Neuronal stem cell (in vitro differentiated cells): Measurements from ENCODE around the gene PDZD4.
A peak's percentile ranks its signal among the peaks of the same experiment; 100 is the strongest.

Experiments
- DNase-seq: peaks from one replicate; pipeline ENCODE4 v3.0.0-alpha.2; 2013; ENCODE audit warnings: low spot score
- H2AFZ ChIP-seq: one replicate; pipeline ENCODE4 v1.6.1; 2013; ENCODE audit warnings: mild to moderate bottlenecking, low read length, inconsistent platforms
- H2AK5ac ChIP-seq: 2 replicates; pipeline ENCODE4 v1.6.1; 2013; ENCODE audit warnings: low read depth, mild to moderate bottlenecking, inconsistent platforms, low read length, moderate library complexity, mixed read lengths
- H2BK120ac ChIP-seq: 2 replicates; pipeline ENCODE4 v1.6.1; 2013; ENCODE audit warnings: low read depth, mild to moderate bottlenecking, inconsistent platforms, low read length, moderate library complexity, mixed read lengths
- H2BK12ac ChIP-seq: one replicate; pipeline ENCODE4 v1.6.1; 2013; ENCODE audit warnings: low read length, inconsistent platforms
- H2BK15ac ChIP-seq: 2 replicates; pipeline ENCODE4 v1.6.1; 2013; ENCODE audit warnings: mild to moderate bottlenecking, low read length, inconsistent platforms, mixed read lengths
- H2BK5ac ChIP-seq: one replicate; pipeline ENCODE4 v1.6.1; 2013; ENCODE audit warnings: inconsistent platforms, mild to moderate bottlenecking, low read length, moderate library complexity
- H3K14ac ChIP-seq: one replicate; pipeline ENCODE4 v1.6.1; 2013; ENCODE audit warnings: low read length, inconsistent platforms
- H3K18ac ChIP-seq: 2 replicates; pipeline ENCODE4 v1.6.1; 2013; ENCODE audit warnings: low read length, inconsistent platforms
- H3K23ac ChIP-seq: 2 replicates; pipeline ENCODE4 v1.6.1; 2013; ENCODE audit warnings: low read depth, mild to moderate bottlenecking, mixed read lengths, low read length, inconsistent platforms; ENCODE audit not compliant: poor library complexity
- H3K27ac ChIP-seq: replicated peaks from 3 replicates; pipeline ENCODE4 v1.5.1; 2013; ENCODE audit warnings: low read length, inconsistent platforms
- H3K27me3 ChIP-seq, 3 experiments: 2 replicates each; pipeline ENCODE4 v1.6.1; 2013; ENCODE audit warnings: low read length in 3 of 3, mild to moderate bottlenecking in 2 of 3, inconsistent platforms in 1 of 3, low read depth in 1 of 3, mixed read lengths in 1 of 3, moderate library complexity in 1 of 3; ENCODE audit not compliant: control insufficient read depth in 3 of 3, insufficient read depth in 3 of 3
- H3K36me3 ChIP-seq, 2 donors: replicated peaks in 1 of 2; 2 replicates each; pipeline ENCODE4 v1.6.1; 2013; ENCODE audit warnings: low read length in 2 of 2; ENCODE audit not compliant: control insufficient read depth in 2 of 2, insufficient read depth in 2 of 2
- H3K4ac ChIP-seq: 2 replicates; pipeline ENCODE4 v1.6.1; 2013; ENCODE audit warnings: inconsistent platforms, mild to moderate bottlenecking, low read length, moderate library complexity
- H3K4me1 ChIP-seq, 2 donors: 1 replicate in 1 of 2; 2 replicates in 1 of 2; pipeline ENCODE4 v1.6.1; 2013; ENCODE audit warnings: low read length in 2 of 2, low read depth in 1 of 2; ENCODE audit not compliant: control insufficient read depth in 2 of 2, insufficient read depth in 1 of 2
- H3K4me2 ChIP-seq: one replicate; pipeline ENCODE4 v1.6.1; 2013; ENCODE audit warnings: mild to moderate bottlenecking, low read length, inconsistent platforms; ENCODE audit not compliant: insufficient read depth, poor library complexity, severe bottlenecking
- H3K4me3 ChIP-seq, 2 donors: 2 replicates each; pipeline ENCODE4 v1.5.1; 2013; ENCODE audit warnings: low read length in 2 of 2, mild to moderate bottlenecking in 2 of 2, inconsistent platforms in 1 of 2, moderate library complexity in 1 of 2
- H3K79me1 ChIP-seq: one replicate; pipeline ENCODE4 v1.6.1; 2013; ENCODE audit warnings: low read depth, mild to moderate bottlenecking, inconsistent platforms, low read length, moderate library complexity
- H3K9ac ChIP-seq: one replicate; pipeline ENCODE4 v1.6.1; 2013; ENCODE audit warnings: mild to moderate bottlenecking, low read depth, low read length, inconsistent platforms; ENCODE audit not compliant: poor library complexity
- H3K9me3 ChIP-seq, 2 donors: replicated peaks in 1 of 2; 2 replicates each; pipeline versions ENCODE3 to v1.6.1; 2013; ENCODE audit warnings: low read length in 2 of 2, mild to moderate bottlenecking in 2 of 2, inconsistent platforms in 1 of 2, low read depth in 1 of 2, mixed read lengths in 1 of 2, moderate library complexity in 1 of 2; ENCODE audit not compliant: control insufficient read depth in 2 of 2, insufficient read depth in 1 of 2
- H4K8ac ChIP-seq: one replicate; pipeline ENCODE4 v1.6.1; 2013; ENCODE audit warnings: low read depth, mild to moderate bottlenecking, inconsistent platforms, low read length, moderate library complexity
- H4K91ac ChIP-seq: one replicate; pipeline ENCODE4 v1.6.1; 2013; ENCODE audit warnings: low read length, low read depth, mild to moderate bottlenecking, inconsistent platforms; ENCODE audit not compliant: poor library complexity
- WGBS, 2 donors: extraction: QIAGEN DNeasy Blood & Tissue Kit; methylation state at CpG; one replicate each; pipeline ENCODE4 v1.1.7; 2013; ENCODE audit warnings: missing lambda C conversion rate in 2 of 2, mixed read lengths in 1 of 2; ENCODE audit not compliant: insufficient read length in 2 of 2, insufficient replicate concordance in 1 of 2; ENCODE audit errors: extremely low coverage in 2 of 2; 5-methylcytosine and 5-hydroxymethylcytosine counted together

The PDZD4 gene

GRCh38 chrX:153832728-153833127 lies 2.4 kb upstream of the PDZD4 start:
- Histone ChIP-seq H3K27ac (no peak overlapping the region), H3K27me3 (peaks cover 0 to 17% (median 8%) of the 10 kb centered on the region in 3 experiments), H3K36me3 (peaks cover 0 to 5% of the 10 kb centered on the region in 2 donors), H3K4me2 (no peak overlapping the region), H3K4me3 (no peak overlapping the region), H2BK5ac (no peak overlapping the region), H3K23ac (no peak overlapping the region), H3K14ac (no peak overlapping the region), H3K18ac (no peak overlapping the region), H3K79me1 (no peaks in the 10 kb centered on the region), H2BK15ac (no peak overlapping the region), H2AFZ (no peak overlapping the region), H4K91ac (no peak overlapping the region), H4K8ac (no peak overlapping the region), H2BK12ac (no peak overlapping the region), H2AK5ac (no peak overlapping the region), H3K9me3 (no peaks in the 10 kb centered on the region), H3K4ac (no peak overlapping the region), H3K4me1 (peaks cover 5 to 6% of the 10 kb centered on the region in 2 donors), H3K9ac (no peak overlapping the region), H2BK120ac (no peak overlapping the region)
- no peak for DNase-seq
- no CpG with 5 or more reads among the region's 10 CpGs for WGBS, 2 donors

- H3K27ac ChIP-seq = no peak overlapping the region
- no peak overlapping the region for H3K4ac ChIP-seq
- H3K14ac ChIP-seq = no peak overlapping the region
- H2AK5ac ChIP-seq = no peak overlapping the region
- no CpG with 5 or more reads among the region's 23 CpGs for WGBS, 2 donors
- no peak overlapping the region for H2BK12ac ChIP-seq
- peaks cover 0 to 17% (median 11%) of the 10 kb centered on the region in 3 experiments for H3K27me3 ChIP-seq
- no peak overlapping the region for H3K9ac ChIP-seq
- H2AFZ ChIP-seq = peak overlapping the region; percentile 68
- H3K4me1 ChIP-seq = peaks cover 5 to 6% of the 10 kb centered on the region in 2 donors
- peak overlapping the region; percentile 52 for H3K4me2 ChIP-seq
- H3K23ac ChIP-seq = no peak overlapping the region
- no peak for DNase-seq
- peak overlapping the region in 1 of 2 donors; percentile 68 for H3K4me3 ChIP-seq
- H3K36me3 ChIP-seq = peaks cover 0 to 9% of the 10 kb centered on the region in 2 donors
- peak overlapping the region; percentile 57 for H3K18ac ChIP-seq
- H4K91ac ChIP-seq = no peak overlapping the region
- no peak overlapping the region for H2BK5ac ChIP-seq
- no peaks in the 10 kb centered on the region for H3K79me1 ChIP-seq
- no peaks in the 10 kb centered on the region for H3K9me3 ChIP-seq
- no peak overlapping the region for H2BK15ac ChIP-seq
- no peak overlapping the region for H4K8ac ChIP-seq
- no peak overlapping the region for H2BK120ac ChIP-seq
These were observed 1.2 kb upstream of the PDZD4 start for GRCh38 chrX:153831429-153832150.

GRCh38 chrX:153830640-153831428 lies 490 bp upstream of the PDZD4 start:
- H3K4me1 ChIP-seq = peaks cover 5 to 6% of the 10 kb centered on the region in 2 donors
- H2BK120ac ChIP-seq = no peak overlapping the region
- H2AK5ac ChIP-seq = no peak overlapping the region
- peaks cover 0 to 9% of the 10 kb centered on the region in 2 donors for H3K36me3 ChIP-seq
- no peak overlapping the region for H2BK15ac ChIP-seq
- no peak for DNase-seq
- H2BK5ac ChIP-seq = no peak overlapping the region
- peak overlapping the region; percentile 19 for H3K18ac ChIP-seq
- H3K27me3 ChIP-seq = peaks cover 0 to 17% (median 11%) of the 10 kb centered on the region in 3 experiments
- H2BK12ac ChIP-seq = no peak overlapping the region
- no peak overlapping the region for H3K9ac ChIP-seq
- peak overlapping the region; percentile 83 for H3K4me2 ChIP-seq
- H4K91ac ChIP-seq = no peak overlapping the region
- H3K4me3 ChIP-seq = peak overlapping the region; percentile 68 to 84
- H3K23ac ChIP-seq = no peak overlapping the region
- H3K4ac ChIP-seq = no peak overlapping the region
- peak overlapping the region; percentile 68 for H2AFZ ChIP-seq
- no CpG with 5 or more reads among the region's 102 CpGs for WGBS, 2 donors
- no peak overlapping the region for H4K8ac ChIP-seq
- no peaks in the 10 kb centered on the region for H3K9me3 ChIP-seq
- no peaks in the 10 kb centered on the region for H3K79me1 ChIP-seq
- H3K27ac ChIP-seq = no peak overlapping the region
- no peak overlapping the region for H3K14ac ChIP-seq

GRCh38 chrX:153829549-153829798 lies 870 bp downstream of the PDZD4 start:
- Histone ChIP-seq H4K91ac (no peak overlapping the region), H3K36me3 (peaks cover 0 to 9% of the 10 kb centered on the region in 2 donors), H3K4me2 (peak overlapping the region; percentile 83), H2BK120ac (no peak overlapping the region), H3K9me3 (no peaks in the 10 kb centered on the region), H3K9ac (no peak overlapping the region), H2BK5ac (no peak overlapping the region), H3K27me3 (peaks cover 0 to 20% (median 17%) of the 10 kb centered on the region in 3 experiments), H3K27ac (no peak overlapping the region), H3K4me3 (peak overlapping the region; percentile 68 to 84), H3K23ac (no peak overlapping the region), H2BK12ac (no peak overlapping the region), H3K4ac (no peak overlapping the region), H3K14ac (no peak overlapping the region), H3K79me1 (no peaks in the 10 kb centered on the region), H4K8ac (no peak overlapping the region), H2AFZ (peak overlapping the region; percentile 78), H2AK5ac (no peak overlapping the region), H2BK15ac (no peak overlapping the region), H3K4me1 (peaks cover 5 to 6% of the 10 kb centered on the region in 2 donors), H3K18ac (peak overlapping the region; percentile 64)
- no peak for DNase-seq
- WGBS, 2 donors = no CpG with 5 or more reads among the region's 27 CpGs
